Activated CD4-positive, alpha-beta T cell treated with anti-CD3 and anti-CD28 coated beads for 36 hours (primary cell): ENCODE data around the gene METTL21C. TPM values are rescaled to one million over a fixed set of nuclear protein-coding genes. Genes with fewer than 3 reads are reported as not detected.

Experiments used
- ATAC-seq: fragments of 200-7000 bp; cut with Tn5 transposase; one replicate; pipeline ENCODE4 v1.10.0; 2021; ENCODE audit warnings: mild to moderate bottlenecking, moderate library complexity
- CTCF ChIA-PET: fragments of 350-600 bp; sonication (Branson Sonifier 250); formaldehyde crosslinking; loops from one replicate; lab custom pipeline; 2021; ENCODE audit warnings: antibody characterized with exemption; lab: Charles Lee
- POLR2A ChIA-PET: fragments of 350-600 bp; sonication (Branson Sonifier 250); formaldehyde crosslinking; loops from one replicate; lab custom pipeline; 2021; ENCODE audit warnings: antibody characterized with exemption, inconsistent platforms; lab: Charles Lee
- DNase-seq: peaks from one replicate; pipeline ENCODE4 v3.0.0-alpha.2; 2020
- H3K27ac Mint-ChIP-seq: one replicate; pipeline ENCODE4 v1.8.0; 2021; ENCODE audit warnings: mixed read lengths
- H3K27me3 Mint-ChIP-seq: one replicate; pipeline ENCODE4 v1.8.0; 2021; ENCODE audit warnings: mixed read lengths
- H3K36me3 Mint-ChIP-seq: one replicate; pipeline ENCODE4 v1.8.0; 2021; ENCODE audit warnings: low read depth, mixed read lengths
- H3K4me1 Mint-ChIP-seq: one replicate; pipeline ENCODE4 v1.8.0; 2021; ENCODE audit warnings: mixed read lengths
- H3K4me3 Mint-ChIP-seq: one replicate; pipeline ENCODE4 v1.8.0; 2021; ENCODE audit warnings: mild to moderate bottlenecking, moderate library complexity, mixed read lengths
- H3K9me3 Mint-ChIP-seq: one replicate; pipeline ENCODE4 v1.8.0; 2021; ENCODE audit warnings: low read depth, mixed read lengths
- intact Hi-C, 2 experiments: fragments of 100-400 bp; cut with DNase I in 1 of 2; cut with micrococcal nuclease in 1 of 2; formaldehyde crosslinking; loops; one replicate each; pipeline versions ENCODE4 v1.14.2 to v1.15.1; 2022 to 2024; cut with DNase I, micrococcal nuclease
- total RNA-seq, 2 experiments: library from RNA; stranded (reverse); gene quantifications; one replicate each; pipeline ENCODE4 v1.2.3, GENCODE V29; 2021

METTL21C gene
- total RNA-seq, 2 experiments from 2014 or later, result not detected

- CTCF ChIA-PET, result interaction anchor here (0.8 to 1.2 kb wide), 3 partner anchors 8 to 129 kb away, joined by 3 to 4 read pairs (median 4); no protein-coding TSS in a partner anchor
- ATAC-seq, result no peak
These were observed 13.4 kb upstream of the METTL21C start for GRCh38 chr13:102708211-102708610.

DNA sequence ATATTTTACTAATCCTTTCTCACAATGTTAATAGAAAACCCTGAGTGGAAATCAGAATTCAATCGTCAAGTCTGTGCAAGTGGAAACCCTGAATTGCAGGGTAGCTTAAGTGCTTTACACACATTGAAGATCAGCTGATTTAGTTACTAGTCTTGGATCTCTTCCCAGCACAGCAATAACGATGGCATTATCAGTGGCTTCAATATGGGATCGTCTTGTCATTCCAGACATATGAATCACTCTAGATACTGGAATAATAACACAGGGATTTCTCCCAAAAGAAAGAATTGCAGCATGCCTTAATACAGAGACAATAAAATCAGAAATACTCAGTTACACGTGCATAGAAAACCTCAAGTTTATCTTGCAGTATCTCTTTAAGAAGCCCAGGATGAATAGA is 12.6 kb upstream of the METTL21C start:
- DNase-seq, result no peak
- intact Hi-C loops, result no loop called here
- H3K27me3 Mint-ChIP-seq, result peaks cover 2% of the 10 kb centered on the region
- ChIA-PET POLR2A (no interaction called here), CTCF (interaction anchor here (1.1 to 1.2 kb wide), 2 partner anchors 9 to 128 kb away, joined by 3 to 4 read pairs; no protein-coding TSS in a partner anchor)
- H3K36me3 Mint-ChIP-seq, result no peaks in the 10 kb centered on the region
- no peaks in the 10 kb centered on the region for H3K4me1 Mint-ChIP-seq
- no peaks in the 10 kb centered on the region for H3K9me3 Mint-ChIP-seq
- no peak for ATAC-seq
- no peak overlapping the region for H3K27ac Mint-ChIP-seq
- H3K4me3 Mint-ChIP-seq, result no peak overlapping the region

More at GRCh38 chr13:102708211-102708610, 13.4 kb upstream of the METTL21C start:
- no peak for DNase-seq
- no peak overlapping the region for H3K4me3 Mint-ChIP-seq
- peaks cover 2% of the 10 kb centered on the region for H3K27me3 Mint-ChIP-seq
- no peaks in the 10 kb centered on the region for H3K36me3 Mint-ChIP-seq
- no peak overlapping the region for H3K27ac Mint-ChIP-seq
- H3K9me3 Mint-ChIP-seq, result no peaks in the 10 kb centered on the region
- intact Hi-C loops, result no loop called here
- POLR2A ChIA-PET, result no interaction called here
- no peaks in the 10 kb centered on the region for H3K4me1 Mint-ChIP-seq

DNA sequence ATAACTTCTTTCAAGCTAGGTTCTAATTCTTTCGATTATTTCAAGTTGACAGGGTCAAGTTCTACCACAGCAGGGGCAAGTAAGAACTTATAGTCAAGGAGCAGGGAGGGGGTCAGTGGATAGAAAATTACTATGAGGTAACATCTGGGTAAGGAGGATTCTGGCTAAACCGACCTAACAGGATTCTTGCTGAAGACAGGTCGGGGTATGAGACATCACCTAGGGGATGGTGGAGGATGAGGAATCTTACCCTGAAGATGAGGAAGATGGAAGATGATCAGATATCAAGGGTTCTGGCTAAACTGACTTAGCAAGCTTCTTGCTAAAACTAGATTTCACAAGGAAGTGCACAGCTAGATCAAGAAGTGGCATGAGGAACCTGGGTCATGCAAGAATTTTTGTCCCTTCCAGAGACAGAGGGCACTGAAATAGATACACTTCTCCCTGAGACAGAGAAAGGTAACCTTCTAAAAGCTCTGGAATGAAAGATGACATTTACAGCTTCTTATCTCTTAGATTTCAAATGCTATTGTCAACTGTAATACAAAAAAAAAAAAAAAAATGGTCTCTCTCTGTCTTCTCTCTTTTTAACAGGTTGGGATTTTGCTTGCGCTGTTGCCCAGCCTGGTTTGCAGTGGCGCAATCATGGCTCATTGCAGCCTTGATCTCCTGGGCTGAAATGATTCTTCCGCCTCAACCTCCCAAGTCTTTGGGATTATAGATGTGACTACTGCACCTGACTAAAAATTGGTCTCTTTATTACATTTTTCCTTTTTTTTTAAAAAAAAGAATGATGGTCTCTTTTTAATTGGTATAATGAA is 9.6 kb upstream of the METTL21C start:
- ATAC-seq, result no peak
- no peak for DNase-seq
- ChIA-PET CTCF (interaction anchor here (0.6 to 1.3 kb wide), 3 partner anchors 12 to 288 kb away, joined by 3 to 4 read pairs (median 3); no protein-coding TSS in a partner anchor), POLR2A (no interaction called here)
- H3K4me3 Mint-ChIP-seq, result no peak overlapping the region
- intact Hi-C loops, result no loop called here
- peaks cover 2% of the 10 kb centered on the region for H3K27me3 Mint-ChIP-seq
- H3K27ac Mint-ChIP-seq, result no peak overlapping the region
- no peaks in the 10 kb centered on the region for H3K36me3 Mint-ChIP-seq
- no peaks in the 10 kb centered on the region for H3K9me3 Mint-ChIP-seq
- H3K4me1 Mint-ChIP-seq, result no peaks in the 10 kb centered on the region

DNA sequence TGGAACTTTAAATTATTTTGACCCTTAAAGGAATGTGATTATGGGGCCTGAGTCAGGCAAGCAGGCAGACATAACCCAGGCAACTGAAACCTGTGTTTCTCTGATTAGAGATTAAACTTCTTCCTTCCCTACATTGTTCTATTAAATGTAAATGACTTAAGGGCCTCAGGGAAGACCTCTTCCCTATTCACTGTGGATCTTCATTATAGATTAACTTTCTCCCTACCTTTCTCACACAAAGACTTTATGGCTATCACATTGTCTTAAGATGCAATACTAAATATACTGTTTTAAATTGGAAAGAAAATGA is 8.8 kb upstream of the METTL21C start:
- ATAC-seq (no peak), DNase-seq (no peak)
- POLR2A ChIA-PET, result interaction anchor here (1.2 kb wide), 1 partner anchor 70 kb away, joined by 3 read pairs; the partner anchor contains the start of gene TEX30
- no peaks in the 10 kb centered on the region for H3K36me3 Mint-ChIP-seq
- intact Hi-C loops, result no loop called here
- CTCF ChIA-PET, result interaction anchor here (0.6 to 1.3 kb wide), 3 partner anchors 13 to 287 kb away, joined by 3 to 4 read pairs (median 3); no protein-coding TSS in a partner anchor
- H3K4me1 Mint-ChIP-seq, result no peaks in the 10 kb centered on the region
- H3K27me3 Mint-ChIP-seq, result peaks cover 2% of the 10 kb centered on the region
- H3K4me3 Mint-ChIP-seq, result no peak overlapping the region
- no peak overlapping the region for H3K27ac Mint-ChIP-seq
- H3K9me3 Mint-ChIP-seq, result no peaks in the 10 kb centered on the region

GRCh38 chr13:102702965-102703725 is 8.3 kb upstream of the METTL21C start:
- DNase-seq, result no peak
- Mint-ChIP-seq H3K9me3 (peaks cover 4% of the 10 kb centered on the region), H3K4me1 (no peaks in the 10 kb centered on the region), H3K36me3 (no peaks in the 10 kb centered on the region), H3K27ac (no peak overlapping the region), H3K4me3 (no peak overlapping the region), H3K27me3 (peaks cover 7% of the 10 kb centered on the region)
- ChIA-PET POLR2A (interaction anchor here (1.2 kb wide), 1 partner anchor 70 kb away, joined by 3 read pairs; the partner anchor contains the start of gene TEX30), CTCF (interaction anchor here (0.6 to 1.3 kb wide), 3 partner anchors 14 to 771 kb away, joined by 3 to 4 read pairs (median 3); no protein-coding TSS in a partner anchor)
- intact Hi-C loops, result no loop called here
- ATAC-seq, result no peak

DNA sequence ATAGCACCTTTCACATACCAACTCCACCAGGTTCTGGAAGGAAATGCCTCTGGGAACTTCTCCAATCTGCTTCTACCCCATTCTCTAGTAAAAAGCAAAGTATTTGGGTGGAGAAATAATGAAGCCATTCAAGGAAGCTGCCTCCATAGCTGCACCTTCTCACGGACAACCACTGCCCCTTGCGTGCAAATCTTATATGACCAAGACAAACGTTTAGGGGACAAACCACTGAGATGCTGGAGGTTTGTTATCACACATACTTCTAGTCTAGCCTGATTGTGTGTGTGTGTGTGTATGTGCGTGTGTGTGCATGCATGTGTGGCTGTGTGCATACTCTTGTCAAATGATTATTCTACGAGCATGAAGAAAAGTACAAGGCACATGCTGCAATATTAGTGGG is 6.5 kb upstream of the METTL21C start:
- no peak overlapping the region for H3K4me3 Mint-ChIP-seq

DNA sequence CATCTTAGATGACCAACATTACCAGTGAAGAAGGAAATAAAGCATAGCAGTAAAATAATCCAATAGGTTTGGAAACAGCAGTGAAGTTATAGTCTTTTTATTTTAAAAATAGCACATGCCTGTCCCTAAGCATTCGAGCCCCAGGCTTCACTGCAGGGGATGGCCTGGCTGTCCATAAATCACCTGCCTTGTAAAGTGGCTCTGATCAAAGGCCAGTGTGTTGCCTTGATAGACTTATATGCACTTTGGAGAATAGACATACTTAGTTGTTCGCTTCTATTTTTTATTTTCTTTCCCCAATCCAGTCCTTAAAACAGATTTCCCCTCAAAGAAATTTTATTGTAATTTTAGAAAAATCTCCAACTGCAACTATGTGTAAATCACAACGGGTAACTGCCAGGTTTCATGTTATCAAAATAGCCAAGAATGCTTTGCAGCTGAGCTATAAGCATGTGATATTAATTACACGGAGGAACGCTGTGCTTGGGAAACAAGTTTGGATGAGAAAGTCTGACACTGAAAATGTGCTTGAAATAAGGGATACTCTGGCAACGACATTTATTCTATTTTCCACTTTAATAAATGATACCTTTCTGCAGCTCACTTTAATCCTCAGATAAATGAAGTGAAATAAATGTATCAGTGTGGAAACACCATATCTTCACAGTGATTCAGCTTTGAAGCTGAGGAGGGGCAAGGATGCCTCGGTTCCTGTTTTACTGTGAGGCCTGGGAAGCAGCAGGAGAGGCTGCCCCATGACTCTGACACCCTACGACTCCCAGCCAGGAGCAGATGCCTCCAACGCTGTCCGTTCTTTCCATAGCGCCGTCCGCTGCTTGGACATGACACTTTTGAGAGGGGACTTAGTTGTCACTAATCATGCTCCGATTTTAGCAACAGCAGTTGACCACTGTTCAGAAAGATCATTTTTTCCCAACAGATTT is 5.5 kb upstream of the METTL21C start:
- Mint-ChIP-seq H3K4me3 (no peak overlapping the region), H3K27ac (no peak overlapping the region), H3K9me3 (peaks cover 4% of the 10 kb centered on the region), H3K36me3 (no peaks in the 10 kb centered on the region), H3K27me3 (peaks cover 6% of the 10 kb centered on the region), H3K4me1 (no peaks in the 10 kb centered on the region)
- CTCF ChIA-PET, result no interaction called here
- DNase-seq (no peak), ATAC-seq (no peak)
- POLR2A ChIA-PET, result no interaction called here
- intact Hi-C loops, result no loop called here

More for the DNA sequence above, 6.5 kb upstream of the METTL21C start:
- DNase-seq, result no peak
- no peak for ATAC-seq
- no peaks in the 10 kb centered on the region for H3K36me3 Mint-ChIP-seq
- no peaks in the 10 kb centered on the region for H3K4me1 Mint-ChIP-seq
- H3K9me3 Mint-ChIP-seq, result peaks cover 4% of the 10 kb centered on the region
- no peak overlapping the region for H3K27ac Mint-ChIP-seq
- ChIA-PET CTCF (no interaction called here), POLR2A (no interaction called here)
- intact Hi-C loops, result no loop called here
- peaks cover 7% of the 10 kb centered on the region for H3K27me3 Mint-ChIP-seq

DNA sequence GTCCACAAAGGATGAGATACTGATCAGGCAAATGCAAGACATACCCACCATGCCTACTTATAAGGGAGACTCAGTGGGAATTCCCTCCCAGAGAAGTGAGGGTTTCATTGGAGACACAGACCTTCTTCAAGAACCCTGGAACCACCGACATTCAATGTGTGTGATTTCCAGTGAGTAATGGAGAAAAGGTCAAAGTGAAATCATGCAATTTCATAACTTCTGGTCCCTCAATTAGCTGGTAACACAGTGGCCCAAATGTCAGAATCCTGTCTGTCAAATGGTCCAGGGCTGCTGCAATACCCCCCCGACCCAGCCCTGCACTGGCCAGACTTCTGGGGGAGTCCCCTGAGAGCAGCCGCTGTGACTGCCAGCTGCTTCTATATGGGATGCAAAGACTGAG is 4.7 kb upstream of the METTL21C start:
- Mint-ChIP-seq H3K9me3 (peaks cover 4% of the 10 kb centered on the region), H3K4me1 (no peaks in the 10 kb centered on the region), H3K4me3 (no peak overlapping the region), H3K27ac (no peak overlapping the region), H3K27me3 (peaks cover 13% of the 10 kb centered on the region), H3K36me3 (no peaks in the 10 kb centered on the region)
- DNase-seq (no peak), ATAC-seq (no peak)
- intact Hi-C loops, result no loop called here
- ChIA-PET CTCF (no interaction called here), POLR2A (no interaction called here)

DNA sequence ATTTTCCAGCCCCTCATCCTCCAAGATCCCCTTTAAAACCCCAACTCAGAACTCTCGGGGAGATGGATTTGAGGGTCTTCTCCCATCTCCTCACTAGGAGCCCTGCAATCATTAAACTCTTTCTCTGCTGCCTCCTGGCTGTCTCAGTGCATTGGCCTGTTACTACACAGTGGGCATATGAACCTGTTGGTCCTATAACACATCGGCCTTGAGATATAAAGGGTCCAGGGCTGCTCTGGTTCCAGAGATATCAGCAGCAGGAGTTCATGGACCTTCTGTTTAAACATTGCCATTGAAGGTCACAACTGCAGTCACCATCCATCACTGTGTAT is 3.8 kb upstream of the METTL21C start:
- H3K9me3 Mint-ChIP-seq, result peaks cover 4% of the 10 kb centered on the region
- ATAC-seq, result no peak
- peaks cover 17% of the 10 kb centered on the region for H3K27me3 Mint-ChIP-seq
- no peak for DNase-seq
- H3K4me3 Mint-ChIP-seq, result no peak overlapping the region
- ChIA-PET POLR2A (no interaction called here), CTCF (no interaction called here)
- H3K27ac Mint-ChIP-seq, result no peak overlapping the region
- H3K36me3 Mint-ChIP-seq, result no peaks in the 10 kb centered on the region
- no peaks in the 10 kb centered on the region for H3K4me1 Mint-ChIP-seq
- intact Hi-C loops, result no loop called here

DNA sequence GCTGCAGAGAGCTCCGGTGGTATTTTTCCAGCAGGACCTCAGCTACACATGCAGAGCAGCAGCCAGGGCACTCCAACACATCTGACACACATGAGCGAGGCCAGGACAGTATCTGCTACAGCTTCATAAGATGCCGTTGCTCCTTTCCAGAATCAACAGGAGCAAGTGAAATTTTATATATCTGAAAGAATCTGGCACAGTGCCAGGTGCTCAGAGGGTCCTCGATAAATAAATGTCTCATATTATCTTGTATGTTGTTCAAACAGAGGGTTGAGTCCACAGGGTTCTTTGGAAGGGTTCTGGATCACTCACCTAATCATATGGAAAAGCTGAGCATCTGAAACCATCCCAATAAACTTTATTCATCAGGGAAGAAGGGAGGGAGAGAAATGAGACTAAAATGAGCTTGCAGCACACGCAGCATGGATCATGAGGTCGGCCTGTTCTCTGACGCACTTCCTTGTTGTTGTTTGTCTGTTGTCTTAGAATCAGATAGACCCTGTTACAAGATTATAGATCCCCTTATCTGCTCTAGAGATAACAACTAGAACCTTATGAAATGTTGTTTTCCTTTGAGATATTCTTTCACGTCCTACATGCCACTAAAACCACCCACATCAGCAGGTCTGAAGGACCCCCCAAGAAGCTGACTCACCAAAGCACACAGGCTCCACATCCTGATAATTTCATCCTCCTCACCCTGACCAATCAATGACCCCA is 3.2 kb upstream of the METTL21C start:
- H3K9me3 Mint-ChIP-seq, result peaks cover 4% of the 10 kb centered on the region
- DNase-seq (no peak), ATAC-seq (no peak)
- POLR2A ChIA-PET, result no interaction called here
- intact Hi-C loops, result no loop called here
- peaks cover 19% of the 10 kb centered on the region for H3K27me3 Mint-ChIP-seq
- H3K4me3 Mint-ChIP-seq, result no peak overlapping the region
- no peaks in the 10 kb centered on the region for H3K36me3 Mint-ChIP-seq
- CTCF ChIA-PET, result no interaction called here
- H3K27ac Mint-ChIP-seq, result no peak overlapping the region
- H3K4me1 Mint-ChIP-seq, result no peaks in the 10 kb centered on the region
